ENCODE results near the gene POU2AF1.
A peak's percentile ranks its signal among the peaks of the same experiment; 100 is the strongest.

The POU2AF1 gene

DNA sequence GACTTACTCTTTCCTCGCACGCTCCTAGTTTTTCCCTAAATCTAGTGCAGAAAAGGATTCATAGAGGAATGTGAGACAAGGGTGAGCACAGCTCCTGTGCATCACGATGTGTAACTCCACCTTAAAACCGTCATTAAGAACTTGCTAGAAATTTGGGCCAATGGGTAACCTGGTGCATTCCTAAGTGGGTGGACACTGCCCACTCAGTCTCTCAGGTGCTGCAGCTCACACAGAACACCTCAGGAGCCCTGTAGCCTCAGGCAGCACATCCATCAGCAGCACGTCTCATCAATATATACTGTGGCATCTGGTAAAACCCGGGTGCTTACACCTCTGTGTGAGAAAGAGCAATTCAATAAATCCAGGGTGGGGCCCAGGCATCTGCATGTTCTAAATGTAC lies 68.4 kb downstream of the POU2AF1 start:
- DNase-seq (ENCODE audit: low spot score) = no peak

DNA sequence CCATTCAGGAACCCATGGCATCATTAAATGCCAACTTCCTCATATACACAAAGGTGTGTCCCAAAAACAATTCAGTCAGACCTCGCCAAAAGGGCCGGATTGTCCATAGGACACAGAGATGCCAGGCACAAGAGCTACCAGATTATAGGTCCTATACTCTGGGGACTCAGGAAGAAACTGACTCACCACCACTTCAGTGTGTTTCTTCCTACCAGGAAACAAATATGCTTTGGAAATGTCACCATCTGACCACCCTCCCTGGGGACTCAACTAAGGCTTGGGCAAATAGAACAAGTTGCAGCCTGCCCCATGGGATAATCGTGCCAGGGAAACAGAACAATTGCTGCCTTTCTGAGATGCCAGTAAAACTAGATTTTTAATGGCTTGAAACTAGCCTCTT lies 69.0 kb downstream of the POU2AF1 start:
- DNase-seq (ENCODE audit: low spot score) = peak; percentile 8

- no peak for DNase-seq (ENCODE audit: low spot score)
Observed at GRCh38 chr11:111309215-111309915, 69.7 kb downstream of the POU2AF1 start.

DNA sequence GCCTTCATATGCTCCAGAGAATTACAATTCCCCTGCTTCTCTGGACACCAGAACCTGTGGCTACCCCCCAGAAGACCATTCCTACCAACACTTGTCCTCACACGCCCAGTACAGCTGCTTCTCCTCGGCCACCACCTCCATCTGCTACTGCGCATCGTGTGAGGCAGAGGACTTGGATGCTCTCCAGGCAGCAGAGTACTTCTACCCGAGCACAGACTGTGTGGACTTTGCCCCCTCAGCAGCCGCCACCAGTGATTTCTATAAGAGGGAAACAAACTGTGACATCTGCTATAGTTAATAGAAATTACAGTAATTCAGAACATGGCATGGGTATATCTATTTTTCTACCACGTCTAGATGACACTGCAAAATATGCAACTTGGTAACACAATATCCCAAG lies 70.9 kb downstream of the POU2AF1 start:
- DNase-seq (ENCODE audit: low spot score) = no peak

DNA sequence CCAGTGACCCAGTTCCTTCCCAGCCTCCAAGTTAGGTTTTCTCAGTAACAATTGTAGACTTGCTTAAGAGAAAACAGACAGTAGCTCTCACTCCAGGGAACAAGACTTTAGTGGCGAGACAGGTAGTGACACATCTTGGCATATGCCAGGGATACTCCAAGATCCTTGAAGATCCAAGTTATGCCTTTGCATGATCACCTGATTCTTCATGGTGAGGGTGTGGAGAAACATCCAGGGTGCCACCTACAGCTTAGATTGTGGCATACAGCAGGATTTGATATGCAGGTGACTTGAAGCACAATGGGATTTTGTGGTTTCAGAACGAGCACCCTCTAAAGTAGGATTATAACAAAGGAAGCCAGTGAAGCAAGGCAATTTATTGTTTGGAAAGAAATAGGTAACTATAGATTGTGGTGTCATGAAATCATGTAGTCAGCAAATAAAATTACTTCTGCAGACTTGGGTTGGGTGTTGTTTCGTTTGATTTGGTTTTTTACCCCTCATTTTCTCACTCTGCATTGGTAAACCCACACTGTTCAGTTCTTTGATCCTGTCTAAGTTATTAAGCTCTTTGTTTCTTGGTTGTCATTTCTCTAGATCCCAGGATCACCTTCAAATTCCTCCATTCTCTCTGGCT lies 71.5 kb downstream of the POU2AF1 start:
- no peak for DNase-seq (ENCODE audit: low spot score)

GRCh38 chr11:111306321-111306720 lies 72.8 kb downstream of the POU2AF1 start:
- DNase-seq (ENCODE audit: low spot score) = no peak

DNA sequence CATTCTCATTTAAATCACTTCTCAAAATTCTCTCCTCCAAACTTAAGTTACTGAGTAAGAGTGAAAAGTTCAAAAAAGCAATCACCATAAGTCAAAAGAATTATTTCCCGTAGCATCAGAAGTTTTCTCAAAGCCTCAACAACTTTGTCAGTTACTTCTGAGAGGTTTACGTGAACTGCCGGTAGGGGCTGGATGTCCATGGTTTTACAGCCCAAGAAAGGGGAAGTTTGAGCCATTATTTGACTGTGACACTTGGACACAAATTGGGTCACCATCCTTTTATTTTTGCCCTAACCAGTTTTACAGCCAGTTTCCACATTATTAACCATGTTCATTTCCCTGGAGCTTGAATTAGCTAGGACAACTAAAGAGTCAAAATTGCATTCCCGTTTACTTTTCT lies 73.2 kb downstream of the POU2AF1 start:
- no peak for DNase-seq (ENCODE audit: low spot score)

DNA sequence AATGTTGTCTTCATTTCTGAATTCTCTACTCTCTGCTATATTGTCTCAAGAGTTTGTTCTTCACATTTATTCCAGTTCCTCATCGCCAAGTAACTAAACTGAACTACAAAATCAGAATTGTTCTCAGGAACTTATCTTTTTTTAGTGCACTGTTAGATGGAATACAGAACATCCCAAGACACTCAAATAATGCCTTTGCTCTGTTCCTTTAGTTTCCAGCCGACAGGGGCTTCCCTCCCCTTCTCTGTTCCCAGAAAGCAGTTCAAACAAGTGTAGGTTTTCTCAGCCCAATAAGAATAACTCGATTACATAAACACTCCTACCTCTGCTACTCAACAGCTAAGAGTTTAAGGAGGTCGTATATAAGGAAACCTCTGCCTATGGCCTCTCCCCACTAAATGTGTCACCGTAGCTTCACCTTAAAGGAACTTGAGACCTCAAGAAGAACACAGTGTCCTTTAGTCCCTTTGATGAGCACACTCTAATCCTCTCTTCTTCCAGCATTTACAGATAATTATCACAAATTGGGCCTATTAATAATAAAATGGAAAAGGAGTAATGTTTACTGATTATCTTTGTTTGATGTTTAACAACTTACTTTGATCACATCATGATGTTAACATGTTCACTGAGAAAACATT lies 73.8 kb downstream of the POU2AF1 start:
- DNase-seq (ENCODE audit: low spot score) = no peak

- DNase-seq (ENCODE audit: low spot score) = no peak
Observed at GRCh38 chr11:111303461-111303860, 75.6 kb downstream of the POU2AF1 start.

GRCh38 chr11:111302298-111302697 lies 76.8 kb downstream of the POU2AF1 start:
- no peak for DNase-seq (ENCODE audit: low spot score)

Measured in kidney capillary endothelial cell (primary cell).